ENCODE results near the gene SH3PXD2B. TPM values are rescaled to one million over a fixed set of nuclear protein-coding genes. Genes with fewer than 3 reads are reported as not detected.

SH3PXD2B gene
- total RNA-seq, 2 experiments from 2014 or later = 0.60 to 0.95 TPM

GRCh38 chr5:172466062-172466461, 11.7 kb upstream of the SH3PXD2B start:
- Mint-ChIP-seq H3K27me3 (peaks cover 5% of the 10 kb centered on the region), H3K27ac (no peak overlapping the region), H3K4me3 (no peak overlapping the region), H3K9me3 (peaks cover 4% of the 10 kb centered on the region), H3K4me1 (ENCODE audit: low read depth) (peaks cover 8% of the 10 kb centered on the region), H3K36me3 (ENCODE audit: low read depth) (no peaks in the 10 kb centered on the region)
- ATAC-seq (ENCODE audit: poor library complexity) (no peak), DNase-seq (no peak)
- Histone ChIP-seq H3K27ac (ENCODE audit: low read depth in 1 of 2, low read length in 2 of 2) (no peak overlapping the region), H3K27me3 (ENCODE audit: control insufficient read depth in 1 of 2, insufficient read depth in 2 of 2, low read length in 2 of 2) (no peaks in the 10 kb centered on the region), H3K4me1 (ENCODE audit: insufficient read depth, low read length) (no peaks in the 10 kb centered on the region), H3K9me3 (ENCODE audit: control insufficient read depth in 1 of 2, insufficient read depth in 1 of 2, low read length in 2 of 2) (peaks cover 0 to 16% of the 10 kb centered on the region in 2 experiments), H3K36me3 (ENCODE audit: insufficient read depth, low read length) (no peaks in the 10 kb centered on the region), H3K4me3 (ENCODE audit: low read length) (no peak overlapping the region)
- CTCF ChIA-PET = no interaction called here
- no peak for TF ChIP-seq CTCF (IDR thresholded peaks at IDR 0.05)
- POLR2A ChIA-PET = no interaction called here
- intact Hi-C loops (cut with DNase I, micrococcal nuclease) = no loop called here

DNA sequence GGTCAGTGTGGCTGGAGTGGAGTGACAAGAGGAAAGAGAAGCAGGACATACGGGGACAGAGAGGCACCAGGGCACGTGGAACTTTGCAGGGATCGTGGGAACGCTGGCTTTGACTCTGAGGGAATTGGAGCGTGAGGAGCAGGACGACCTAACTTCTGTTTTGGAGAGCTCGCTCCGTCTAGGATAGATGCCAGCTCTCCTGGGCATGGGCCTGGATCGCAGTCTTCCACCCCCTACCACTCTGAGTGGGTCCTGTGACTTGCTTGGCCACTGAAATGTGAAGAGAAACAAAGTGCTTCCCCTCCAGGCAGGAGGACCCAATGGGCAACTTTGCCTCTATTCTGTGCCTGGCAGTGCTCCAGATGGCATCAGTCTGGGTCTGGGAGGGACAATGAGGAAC, 8.7 kb upstream of the SH3PXD2B start:
- Mint-ChIP-seq H3K27me3 (no peaks in the 10 kb centered on the region), H3K36me3 (ENCODE audit: low read depth) (no peaks in the 10 kb centered on the region), H3K4me3 (no peak overlapping the region), H3K9me3 (peaks cover 4% of the 10 kb centered on the region), H3K27ac (no peak overlapping the region), H3K4me1 (ENCODE audit: low read depth) (peaks cover 20% of the 10 kb centered on the region)
- Histone ChIP-seq H3K36me3 (ENCODE audit: insufficient read depth, low read length) (no peaks in the 10 kb centered on the region), H3K4me1 (ENCODE audit: insufficient read depth, low read length) (peaks cover 4% of the 10 kb centered on the region), H3K9me3 (ENCODE audit: control insufficient read depth in 1 of 2, insufficient read depth in 1 of 2, low read length in 2 of 2) (peaks cover 0 to 16% of the 10 kb centered on the region in 2 experiments), H3K27me3 (ENCODE audit: control insufficient read depth in 1 of 2, insufficient read depth in 2 of 2, low read length in 2 of 2) (no peaks in the 10 kb centered on the region), H3K27ac (ENCODE audit: low read depth in 1 of 2, low read length in 2 of 2) (no peak overlapping the region), H3K4me3 (ENCODE audit: low read length) (no peak overlapping the region)
- intact Hi-C loops (cut with DNase I, micrococcal nuclease) = no loop called here
- ATAC-seq (ENCODE audit: poor library complexity) (no peak), DNase-seq (no peak)
- ChIA-PET CTCF (no interaction called here), POLR2A (no interaction called here)
- no peak for TF ChIP-seq CTCF (IDR thresholded peaks at IDR 0.05)

DNA sequence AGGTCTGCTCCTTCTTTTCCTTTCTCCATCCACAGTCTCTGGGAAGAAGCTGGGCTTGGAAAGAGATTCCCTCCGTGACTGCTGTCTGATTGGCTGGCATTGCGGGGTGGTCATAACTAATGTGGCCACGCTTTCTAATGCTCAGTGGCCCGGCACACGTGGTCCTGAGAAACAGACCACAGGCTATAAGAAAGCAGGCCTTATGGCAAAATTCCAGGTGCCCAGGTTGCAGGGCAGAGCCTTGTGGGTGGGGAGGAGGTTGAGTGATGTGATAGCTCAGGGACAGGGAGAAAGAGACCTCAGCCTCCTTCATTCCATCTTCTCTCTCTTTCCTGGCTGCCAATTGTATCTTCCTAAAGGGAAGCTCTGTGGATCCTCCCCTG, 5.4 kb upstream of the SH3PXD2B start:
- no peak overlapping the region for H3K27ac Mint-ChIP-seq
- peaks cover 4% of the 10 kb centered on the region for H3K9me3 Mint-ChIP-seq
- intact Hi-C loops (cut with DNase I, micrococcal nuclease) = loop anchor here in 1 of 2 experiments (10.0 kb wide), 1 partner anchor 495 kb away; the partner anchor contains the start of gene RPL26L1

More for the DNA sequence above, 5.4 kb upstream of the SH3PXD2B start:
- no peaks in the 10 kb centered on the region for H3K36me3 Mint-ChIP-seq (ENCODE audit: low read depth)
- POLR2A ChIA-PET = no interaction called here
- Histone ChIP-seq H3K27ac (ENCODE audit: low read depth in 1 of 2, low read length in 2 of 2) (no peak overlapping the region), H3K9me3 (ENCODE audit: control insufficient read depth in 1 of 2, insufficient read depth in 1 of 2, low read length in 2 of 2) (peaks cover 0 to 16% of the 10 kb centered on the region in 2 experiments), H3K4me1 (ENCODE audit: insufficient read depth, low read length) (peaks cover 7% of the 10 kb centered on the region), H3K36me3 (ENCODE audit: insufficient read depth, low read length) (no peaks in the 10 kb centered on the region), H3K4me3 (ENCODE audit: low read length) (no peak overlapping the region), H3K27me3 (ENCODE audit: control insufficient read depth in 1 of 2, insufficient read depth in 2 of 2, low read length in 2 of 2) (no peaks in the 10 kb centered on the region)
- H3K4me1 Mint-ChIP-seq (ENCODE audit: low read depth) = peaks cover 23% of the 10 kb centered on the region
- peaks cover 3% of the 10 kb centered on the region for H3K27me3 Mint-ChIP-seq
- CTCF ChIA-PET = no interaction called here
- no peak for ATAC-seq (ENCODE audit: poor library complexity)
- TF ChIP-seq CTCF (IDR thresholded peaks at IDR 0.05) = no peak
- DNase-seq = no peak
- no peak overlapping the region for H3K4me3 Mint-ChIP-seq

Data from CD4-positive, alpha-beta T cell (primary cell).